Smooth muscle cell (in vitro differentiated cells): ENCODE measurements around the gene RALGAPA1. TPM values are rescaled to one million over a fixed set of nuclear protein-coding genes. Genes with fewer than 3 reads are reported as not detected.

Experiments
- DNase-seq: peaks from one replicate; lab custom pipeline; 2025; ENCODE audit not compliant: unreplicated experiment; lab: John Stamatoyannopoulos, UW
- H2AFZ ChIP-seq: fragments of 200-600 bp; sonication (generic); 2 replicates; pipeline ENCODE4 v1.6.0; 2016; ENCODE audit warnings: antibody characterized with exemption, low read depth, mild to moderate bottlenecking
- H3F3A ChIP-seq: fragments of 200-600 bp; sonication (generic); 2 replicates; pipeline ENCODE4 v1.6.0; 2017; ENCODE audit warnings: antibody characterized with exemption, low read depth
- H3K27ac ChIP-seq: fragments of 200-600 bp; sonication (generic); 2 replicates; pipeline ENCODE4 v1.5.1; 2016; ENCODE audit warnings: low read depth, mild to moderate bottlenecking
- H3K27me3 ChIP-seq: fragments of 200-600 bp; sonication (generic); 2 replicates; pipeline ENCODE4 v1.6.1; 2016; ENCODE audit warnings: low read depth, mild to moderate bottlenecking
- H3K36me3 ChIP-seq: fragments of 200-600 bp; sonication (generic); 2 replicates; pipeline ENCODE4 v1.5.1; 2016; ENCODE audit warnings: low read depth
- H3K4me1 ChIP-seq: fragments of 200-600 bp; sonication (generic); 2 replicates; pipeline ENCODE4 v1.5.1; 2016; ENCODE audit warnings: low read depth
- H3K4me2 ChIP-seq: fragments of 200-600 bp; sonication (generic); 2 replicates; pipeline ENCODE4 v1.6.0; 2016; ENCODE audit warnings: mild to moderate bottlenecking
- H3K4me3 ChIP-seq: fragments of 200-600 bp; sonication (generic); 2 replicates; pipeline ENCODE4 v1.5.1; 2016; ENCODE audit warnings: mild to moderate bottlenecking
- H3K79me2 ChIP-seq: fragments of 200-600 bp; sonication (generic); 2 replicates; pipeline ENCODE4 v1.6.0; 2016; ENCODE audit warnings: low read depth, mild to moderate bottlenecking
- H3K9ac ChIP-seq: fragments of 200-600 bp; sonication (generic); 2 replicates; pipeline ENCODE4 v1.6.0; 2016; ENCODE audit warnings: low read depth
- H3K9me3 ChIP-seq: fragments of 200-600 bp; sonication (generic); replicated peaks from 2 replicates; pipeline ENCODE4 v1.5.1; 2016; ENCODE audit warnings: low read depth
- H4K20me1 ChIP-seq: fragments of 200-600 bp; sonication (generic); 2 replicates; pipeline ENCODE4 v1.6.0; 2016; ENCODE audit warnings: low read depth
- WGBS: methylation state at CpG from one replicate; pipeline ENCODE4 v1.1.7; 2016; ENCODE audit warnings: low lambda C conversion rate; 5-methylcytosine and 5-hydroxymethylcytosine counted together
- polyA plus RNA-seq: library from polyadenylated mRNA; unstranded; fragments of >200 nt; fragmentation: Nextera tagmentation; extraction: Ambion mirVana; gene quantifications from 2 replicates; pipeline ENCODE4 v1.2.1, GENCODE V29; 2016
- total RNA-seq: library from RNA; depleted of rRNA; stranded (reverse); fragments of >200 nt; gene quantifications from 2 replicates; pipeline ENCODE4 v1.2.3, GENCODE V29; 2014
- TF ChIP-seq, protein P1 (sequence below): fragments of 200-600 bp; sonication (generic); IDR thresholded peaks from 2 replicates; pipeline ENCODE4 v1.5.1; 2017; ENCODE audit warnings: borderline replicate concordance, mild to moderate bottlenecking, antibody characterized with exemption; ENCODE audit not compliant: insufficient read depth, poor library complexity, severe bottlenecking

RALGAPA1 gene
- total and polyA plus RNA-seq, 2 experiments from 2014 or later = 5.4 to 25.4 TPM

DNA sequence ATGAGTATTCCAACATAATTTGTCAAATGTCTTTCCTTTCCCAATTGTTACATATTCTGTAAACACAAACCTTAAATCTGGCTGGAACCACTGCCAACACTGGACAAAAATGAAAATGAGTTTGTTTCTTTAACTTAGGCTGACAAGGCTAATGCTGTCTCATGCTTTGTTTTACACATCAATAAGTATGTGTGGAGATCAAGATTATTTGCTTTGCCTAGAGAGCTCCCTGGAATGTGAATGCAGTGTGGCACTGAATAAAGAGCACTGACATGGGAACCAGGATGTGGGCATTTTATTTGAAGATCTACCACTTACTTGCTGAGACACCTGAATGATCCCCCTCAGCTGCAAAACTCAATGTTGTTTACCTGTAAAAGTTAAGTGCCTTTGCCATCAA lies 61.7 kb downstream of the RALGAPA1 start:
- no peak overlapping the region for H3K9ac ChIP-seq
- no peak overlapping the region for H3K4me2 ChIP-seq
- H3K4me1 ChIP-seq = no peaks in the 10 kb centered on the region
- no peaks in the 10 kb centered on the region for H3K79me2 ChIP-seq
- H3K4me3 ChIP-seq = no peak overlapping the region
- no peaks in the 10 kb centered on the region for H3F3A ChIP-seq
- no peak overlapping the region for H3K27ac ChIP-seq
- no peak overlapping the region for H2AFZ ChIP-seq
- H4K20me1 ChIP-seq = no peaks in the 10 kb centered on the region
- no peak for DNase-seq
- H3K36me3 ChIP-seq = peaks cover 10% of the 10 kb centered on the region
- H3K27me3 ChIP-seq = no peaks in the 10 kb centered on the region
- H3K9me3 ChIP-seq = no peaks in the 10 kb centered on the region
- TF ChIP-seq, protein P1, sequence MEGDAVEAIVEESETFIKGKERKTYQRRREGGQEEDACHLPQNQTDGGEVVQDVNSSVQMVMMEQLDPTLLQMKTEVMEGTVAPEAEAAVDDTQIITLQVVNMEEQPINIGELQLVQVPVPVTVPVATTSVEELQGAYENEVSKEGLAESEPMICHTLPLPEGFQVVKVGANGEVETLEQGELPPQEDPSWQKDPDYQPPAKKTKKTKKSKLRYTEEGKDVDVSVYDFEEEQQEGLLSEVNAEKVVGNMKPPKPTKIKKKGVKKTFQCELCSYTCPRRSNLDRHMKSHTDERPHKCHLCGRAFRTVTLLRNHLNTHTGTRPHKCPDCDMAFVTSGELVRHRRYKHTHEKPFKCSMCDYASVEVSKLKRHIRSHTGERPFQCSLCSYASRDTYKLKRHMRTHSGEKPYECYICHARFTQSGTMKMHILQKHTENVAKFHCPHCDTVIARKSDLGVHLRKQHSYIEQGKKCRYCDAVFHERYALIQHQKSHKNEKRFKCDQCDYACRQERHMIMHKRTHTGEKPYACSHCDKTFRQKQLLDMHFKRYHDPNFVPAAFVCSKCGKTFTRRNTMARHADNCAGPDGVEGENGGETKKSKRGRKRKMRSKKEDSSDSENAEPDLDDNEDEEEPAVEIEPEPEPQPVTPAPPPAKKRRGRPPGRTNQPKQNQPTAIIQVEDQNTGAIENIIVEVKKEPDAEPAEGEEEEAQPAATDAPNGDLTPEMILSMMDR = no peak

DNA sequence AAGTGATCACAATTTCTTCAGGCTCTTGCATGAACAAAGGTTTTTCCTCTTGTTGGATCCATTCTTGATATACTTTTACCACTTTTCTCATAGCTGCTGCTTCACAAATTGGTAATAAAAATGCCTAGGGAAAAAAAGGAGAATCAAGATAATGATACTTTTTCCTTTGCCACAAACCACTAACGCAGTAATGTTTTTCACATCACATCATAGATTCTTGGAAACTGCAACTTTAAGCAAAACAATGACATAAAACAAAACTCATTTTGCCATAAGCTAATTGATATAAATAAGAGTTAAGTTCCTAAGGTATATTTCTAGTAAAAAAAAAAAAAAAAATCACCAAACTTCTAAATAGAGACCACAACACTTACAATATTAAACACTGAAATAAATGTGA lies 66.7 kb downstream of the RALGAPA1 start:
- H3K27me3 ChIP-seq = no peaks in the 10 kb centered on the region
- no peak overlapping the region for H3K4me3 ChIP-seq
- no peaks in the 10 kb centered on the region for H3K9me3 ChIP-seq
- no peak overlapping the region for H3K4me2 ChIP-seq
- H4K20me1 ChIP-seq = no peaks in the 10 kb centered on the region
- H2AFZ ChIP-seq = no peak overlapping the region
- TF ChIP-seq, protein P1 = no peak
- H3K4me1 ChIP-seq = no peaks in the 10 kb centered on the region
- no peak for DNase-seq
- no peaks in the 10 kb centered on the region for H3K79me2 ChIP-seq
- peaks cover 7% of the 10 kb centered on the region for H3K36me3 ChIP-seq
- whole genome bisulfite sequencing = 97% methylated on average over 1 of the region's 1 CpG
- H3F3A ChIP-seq = no peaks in the 10 kb centered on the region
- H3K27ac ChIP-seq = no peak overlapping the region
- H3K9ac ChIP-seq = no peak overlapping the region

DNA sequence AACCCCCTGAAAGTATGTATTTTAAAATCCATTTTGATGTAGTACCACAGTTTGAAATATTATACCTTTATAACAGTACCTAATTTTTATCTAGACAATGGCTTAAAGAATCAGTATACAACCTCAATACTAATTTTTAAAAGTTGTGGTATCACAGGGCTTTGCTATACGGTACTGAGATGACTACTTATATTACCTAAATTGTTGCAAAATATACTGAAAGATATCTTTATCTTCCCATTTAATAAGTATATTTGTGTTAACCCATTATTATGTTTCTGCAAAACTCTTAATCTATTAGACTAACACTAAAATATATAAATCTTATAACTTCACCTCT lies 67.1 kb downstream of the RALGAPA1 start:
- 100% methylated on average over 1 of the region's 1 CpG for WGBS
- Histone ChIP-seq H3K9me3 (no peaks in the 10 kb centered on the region), H3K36me3 (peaks cover 5% of the 10 kb centered on the region), H3K4me2 (no peak overlapping the region), H3F3A (no peaks in the 10 kb centered on the region), H2AFZ (no peak overlapping the region), H3K4me3 (no peak overlapping the region), H3K9ac (no peak overlapping the region), H3K79me2 (no peaks in the 10 kb centered on the region), H3K4me1 (no peaks in the 10 kb centered on the region), H4K20me1 (no peaks in the 10 kb centered on the region), H3K27me3 (no peaks in the 10 kb centered on the region), H3K27ac (no peak overlapping the region)
- TF ChIP-seq, protein P1 = no peak
- no peak for DNase-seq

DNA sequence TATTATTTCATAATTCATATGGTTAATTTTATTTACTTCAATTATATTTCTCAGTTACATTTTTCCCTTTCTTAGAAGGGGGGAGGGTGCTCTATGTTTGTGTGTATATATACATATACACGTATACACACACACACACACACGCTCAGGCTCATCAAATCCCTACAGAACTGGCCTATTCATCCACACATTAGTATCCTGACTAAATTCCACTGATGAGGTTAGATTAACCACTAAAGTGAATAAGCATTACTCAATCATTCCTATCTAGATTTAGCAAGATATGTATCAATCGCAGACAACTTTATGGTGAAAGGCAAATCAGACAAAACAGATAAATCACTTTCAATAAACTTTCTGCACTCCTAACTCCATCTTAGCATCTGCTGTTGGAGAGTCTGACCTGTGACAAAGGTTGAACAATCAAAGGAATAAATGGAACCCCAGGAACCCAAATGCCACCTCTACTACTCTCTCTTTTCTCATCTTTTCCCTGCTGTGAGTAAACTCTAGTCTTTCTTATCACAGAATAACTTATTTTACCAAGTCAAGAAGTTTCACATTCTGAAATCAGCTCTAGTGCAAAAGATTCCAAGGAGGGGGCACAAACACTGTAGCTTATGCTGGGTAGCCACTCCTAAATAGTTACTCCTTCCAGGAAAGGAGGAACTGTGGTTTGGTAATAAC lies 67.6 kb downstream of the RALGAPA1 start:
- H3K36me3 ChIP-seq = peaks cover 5% of the 10 kb centered on the region
- no peaks in the 10 kb centered on the region for H3F3A ChIP-seq
- H3K27me3 ChIP-seq = no peaks in the 10 kb centered on the region
- H4K20me1 ChIP-seq = no peaks in the 10 kb centered on the region
- 98% methylated on average over 3 of the region's 3 CpGs for WGBS
- no peak overlapping the region for H3K27ac ChIP-seq
- no peak overlapping the region for H3K4me2 ChIP-seq
- H3K9me3 ChIP-seq = no peaks in the 10 kb centered on the region
- H2AFZ ChIP-seq = no peak overlapping the region
- no peaks in the 10 kb centered on the region for H3K4me1 ChIP-seq
- no peaks in the 10 kb centered on the region for H3K79me2 ChIP-seq
- DNase-seq = no peak
- TF ChIP-seq, protein P1 = no peak
- no peak overlapping the region for H3K4me3 ChIP-seq
- no peak overlapping the region for H3K9ac ChIP-seq
